Stimulated activated CD8-positive, alpha-beta memory T cell treated with anti-CD3 and anti-CD28 coated beads, Interleukin-15, amount 100 ng/mL, for 1 hour (primary cell): ENCODE data around the gene EPHA2.
A peak's percentile ranks its signal among the peaks of the same experiment; 100 is the strongest.
"Not testable (repeated sequence)": the region's sequence is repeated elsewhere in the genome, so short reads cannot be mapped to it uniquely, and the experiment has no call there.

Source experiments
- DNase-seq: peaks from one replicate; pipeline ENCODE4 v3.0.0-alpha.2; 2020; ENCODE audit warnings: low read depth

Gene EPHA2

DNA sequence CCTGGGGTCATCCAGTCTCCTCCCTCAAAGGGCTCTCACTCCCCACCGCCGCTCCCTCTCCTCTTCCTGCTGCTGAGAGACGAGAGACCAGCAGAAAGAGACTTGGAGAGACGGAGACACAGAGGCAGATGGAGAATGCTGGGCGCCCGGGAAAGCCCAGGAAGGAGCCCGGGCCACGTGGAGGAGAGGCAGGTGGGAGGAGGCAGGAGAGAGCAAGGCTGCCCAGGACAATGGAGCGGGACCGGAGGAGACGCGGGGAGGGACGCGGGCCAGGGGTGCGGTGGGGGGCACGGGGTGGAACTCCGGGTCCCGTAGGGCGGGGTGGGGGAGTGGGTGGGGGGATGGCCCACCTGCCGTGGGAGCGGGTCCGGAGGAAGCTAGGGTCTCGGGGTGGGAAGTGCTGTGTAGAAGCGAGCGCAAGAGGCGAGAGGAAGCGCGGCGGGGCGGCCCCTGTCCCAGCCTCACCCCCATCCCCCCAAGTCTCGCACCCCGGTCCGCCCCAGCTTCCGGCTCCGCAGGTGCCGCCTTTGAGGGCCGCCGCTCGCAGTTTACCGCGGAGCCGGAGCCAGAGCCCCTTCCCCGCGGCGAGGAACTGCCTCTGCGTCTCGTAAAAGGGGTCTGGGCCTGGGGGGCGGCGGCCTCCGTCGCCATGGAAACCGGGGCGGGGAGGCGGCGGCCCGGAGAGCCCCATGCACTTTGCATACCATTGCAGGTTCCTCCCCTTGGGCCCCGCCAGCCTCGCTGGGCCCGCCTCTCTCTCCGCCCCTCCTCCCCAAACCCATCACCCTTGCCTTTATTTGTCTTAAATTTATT, 11.7 kb upstream of the EPHA2 start:
- DNase-seq: peak; percentile 16

- DNase-seq: no peak
These were observed 10.2 kb upstream of the EPHA2 start for GRCh38 chr1:16166117-16166516.

DNA sequence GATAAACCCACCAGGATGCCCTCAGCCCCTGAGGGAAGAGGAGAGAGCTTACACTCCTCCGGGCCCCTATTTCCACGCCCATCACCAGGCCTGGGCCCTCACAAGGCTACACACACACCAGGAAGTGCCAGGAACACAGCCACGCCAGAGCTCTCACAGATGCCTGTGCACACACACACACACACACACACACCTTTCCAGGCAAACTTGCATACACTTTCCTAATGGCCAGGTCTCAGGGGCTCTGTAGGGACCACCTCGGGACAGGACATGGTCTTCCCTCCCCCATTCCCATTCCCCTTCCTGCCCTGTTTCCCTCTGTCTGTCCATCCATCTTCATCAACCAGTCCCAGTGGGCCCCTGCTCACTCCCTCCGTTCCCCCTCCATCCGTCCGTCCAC, 9.7 kb upstream of the EPHA2 start:
- DNase-seq: no peak

GRCh38 chr1:16165073-16165364, 9.2 kb upstream of the EPHA2 start:
- DNase-seq: no peak

DNA sequence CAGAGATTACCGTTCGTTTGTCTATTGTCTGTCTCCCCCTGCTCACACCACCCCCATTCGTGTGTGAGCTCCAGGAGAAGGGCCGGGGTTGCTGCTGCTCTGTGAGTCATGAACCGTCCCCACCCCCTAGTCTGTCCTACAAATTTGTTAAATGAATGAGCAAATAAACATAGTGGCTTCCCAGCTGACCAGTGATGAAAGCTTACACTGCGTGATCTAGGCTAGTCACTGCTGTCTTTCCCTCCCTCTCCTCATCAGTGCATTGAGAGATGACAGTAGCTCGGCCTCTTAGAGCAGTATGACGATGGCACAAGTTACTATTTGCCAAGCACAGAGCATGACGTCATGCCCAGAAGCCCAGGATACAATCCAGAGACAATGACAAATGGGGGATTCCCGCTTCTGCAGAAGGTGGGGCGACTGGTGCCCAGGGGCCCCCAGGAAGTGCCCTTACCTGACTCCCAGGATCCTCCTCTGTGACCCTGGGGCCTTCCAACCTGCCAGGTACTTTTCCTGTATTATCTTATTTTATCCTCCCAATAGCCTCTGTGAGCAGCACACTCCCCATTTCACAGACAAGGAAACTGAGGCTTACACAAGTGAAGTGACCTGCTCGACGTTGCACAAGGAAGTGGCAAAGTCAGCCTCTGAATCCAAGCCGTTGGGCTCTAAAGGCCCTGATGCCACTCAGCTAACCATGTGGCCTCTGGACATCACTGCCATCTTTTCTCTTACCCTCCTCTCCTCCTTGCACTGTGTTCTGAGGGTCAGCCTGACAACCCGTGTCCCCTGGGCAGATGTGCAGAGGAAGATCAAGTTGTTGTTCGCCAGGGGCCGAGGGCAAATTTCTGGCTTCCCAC, 8.6 kb upstream of the EPHA2 start:
- no peak for DNase-seq

DNA sequence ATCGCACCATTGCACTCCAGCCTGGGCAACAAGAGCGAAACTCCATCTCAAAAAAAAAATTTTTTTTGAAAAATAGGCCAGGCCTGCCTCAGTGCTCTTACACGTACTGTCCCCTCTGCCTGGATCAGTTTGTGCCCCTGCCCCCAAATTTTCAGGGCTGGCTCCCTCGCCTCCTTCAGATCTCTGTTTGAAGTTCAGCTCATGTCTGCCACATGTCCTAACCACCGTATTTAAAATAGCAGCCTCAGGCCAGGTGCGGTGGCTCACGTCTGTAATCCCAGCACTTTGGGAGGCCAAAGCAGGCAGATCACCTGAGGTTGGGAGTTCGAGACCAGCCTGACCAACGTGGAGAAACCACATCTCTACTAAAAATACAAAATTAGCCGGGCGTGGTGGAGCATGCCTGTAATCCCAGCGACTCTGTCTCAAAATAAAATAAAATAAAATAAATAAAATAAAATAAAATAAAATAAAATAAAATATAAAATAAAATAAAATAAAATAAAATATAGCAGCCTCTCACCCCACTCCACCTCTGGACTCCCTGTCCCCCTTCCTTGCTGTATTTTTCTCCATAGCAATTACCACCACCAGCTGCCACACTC, 7.8 kb upstream of the EPHA2 start:
- not testable (repeated sequence) for DNase-seq

GRCh38 chr1:16162163-16162822, 6.4 kb upstream of the EPHA2 start:
- DNase-seq: peak; percentile 17

- DNase-seq: no peak
These were observed 5.8 kb upstream of the EPHA2 start for GRCh38 chr1:16161717-16162116.

GRCh38 chr1:16158993-16159831, 3.3 kb upstream of the EPHA2 start:
- no peak for DNase-seq

GRCh38 chr1:16158025-16158424, 2.2 kb upstream of the EPHA2 start:
- no peak for DNase-seq

GRCh38 chr1:16156848-16157495, 1.1 kb upstream of the EPHA2 start:
- no peak for DNase-seq

- no peak for DNase-seq
These were observed 1.7 kb downstream of the EPHA2 start for GRCh38 chr1:16153999-16154673.

- DNase-seq: no peak
These were observed 2.5 kb downstream of the EPHA2 start for GRCh38 chr1:16153096-16153998.

GRCh38 chr1:16152481-16153087, 3.3 kb downstream of the EPHA2 start:
- DNase-seq: no peak

GRCh38 chr1:16151995-16152384, 3.9 kb downstream of the EPHA2 start:
- no peak for DNase-seq

- no peak for DNase-seq
These were observed 4.5 kb downstream of the EPHA2 start for GRCh38 chr1:16151196-16151994.

GRCh38 chr1:16150508-16150907, 5.4 kb downstream of the EPHA2 start:
- DNase-seq: no peak
